GM19455 (cell line): ENCODE results near the gene ANAPC10.
"Not testable (repeated sequence)": the region's sequence is repeated elsewhere in the genome, so short reads cannot be mapped to it uniquely, and the experiment has no call there.

Experiments used
- ATAC-seq: cut with Tn5 transposase; IDR thresholded peaks from one replicate; pipeline ENCODE4 v1.9.1; 2021; ENCODE audit not compliant: unreplicated experiment

ANAPC10 gene, protein sequence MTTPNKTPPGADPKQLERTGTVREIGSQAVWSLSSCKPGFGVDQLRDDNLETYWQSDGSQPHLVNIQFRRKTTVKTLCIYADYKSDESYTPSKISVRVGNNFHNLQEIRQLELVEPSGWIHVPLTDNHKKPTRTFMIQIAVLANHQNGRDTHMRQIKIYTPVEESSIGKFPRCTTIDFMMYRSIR

DNA sequence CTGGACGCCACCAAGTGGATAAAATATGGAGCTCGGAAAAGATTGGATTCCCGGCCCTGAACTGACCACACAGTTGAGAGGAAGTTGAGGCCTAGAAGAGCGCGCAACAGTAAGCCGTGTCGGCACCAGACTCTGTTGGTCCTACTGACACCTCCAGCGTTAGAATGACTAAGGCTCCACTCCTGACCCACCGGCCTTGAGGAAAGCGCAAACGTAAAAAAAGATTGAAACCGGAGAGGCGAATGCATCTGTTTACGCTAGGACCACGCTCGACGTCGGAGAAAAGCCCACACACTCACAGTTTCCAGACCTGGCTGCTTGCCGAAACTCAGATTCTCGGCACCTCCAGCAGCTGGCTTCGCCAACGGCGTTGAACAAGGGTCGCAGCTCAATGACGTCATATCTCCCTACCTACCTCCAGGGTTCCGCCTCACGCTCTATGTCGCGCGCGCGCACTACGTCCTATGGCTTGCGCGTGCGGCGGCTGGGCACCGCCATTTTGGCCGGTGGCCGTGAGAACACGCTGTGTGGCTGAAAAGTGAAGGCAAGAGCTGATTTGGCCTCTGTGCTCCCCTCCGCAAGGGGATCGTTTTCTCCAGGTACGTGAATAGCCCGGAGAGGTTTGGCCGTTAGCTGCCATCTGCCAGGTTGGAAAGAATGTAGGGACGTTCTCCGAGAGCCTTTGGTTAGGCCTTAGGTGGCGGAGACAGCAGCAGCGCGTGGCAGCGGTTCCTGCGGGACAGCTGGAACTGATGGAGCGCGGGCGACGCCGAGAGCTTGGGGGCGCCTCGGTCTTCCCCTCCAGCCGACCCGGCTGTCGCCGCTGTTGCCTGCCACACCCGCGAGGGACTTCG is at the start of gene ANAPC10, which contains the start of gene ABCE1:
TSS of gene ANAPC10 (minus strand) at position 376 of the 854 bp plus-strand sequence. CDS start 2,097 bp downstream, outside the sequence.
TSS of gene ABCE1 (plus strand) at position 491 of the 854 bp plus-strand sequence. CDS start 6,102 bp downstream, outside the sequence.
- peak; percentile 89 for ATAC-seq

DNA sequence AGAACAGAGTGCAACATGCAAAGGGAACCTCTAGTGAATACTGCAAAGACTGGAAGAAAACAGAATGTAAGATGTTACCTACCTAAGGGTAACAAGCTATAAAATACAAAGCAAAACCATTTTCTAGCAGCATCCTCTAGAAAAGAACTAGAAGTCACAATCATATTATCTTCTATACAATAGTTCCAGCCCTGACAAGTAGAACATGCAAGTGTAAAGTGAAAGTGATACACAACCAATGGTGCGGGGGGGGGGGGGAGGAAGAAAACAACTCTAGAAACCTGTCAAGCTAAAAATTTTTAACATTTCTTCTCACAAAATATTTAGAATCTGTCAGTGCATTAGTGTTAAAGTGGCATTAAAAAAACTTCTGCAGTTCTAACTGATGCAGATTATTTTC is 38.2 kb upstream of the ANAPC10 start:
- ATAC-seq = not testable (repeated sequence)

DNA sequence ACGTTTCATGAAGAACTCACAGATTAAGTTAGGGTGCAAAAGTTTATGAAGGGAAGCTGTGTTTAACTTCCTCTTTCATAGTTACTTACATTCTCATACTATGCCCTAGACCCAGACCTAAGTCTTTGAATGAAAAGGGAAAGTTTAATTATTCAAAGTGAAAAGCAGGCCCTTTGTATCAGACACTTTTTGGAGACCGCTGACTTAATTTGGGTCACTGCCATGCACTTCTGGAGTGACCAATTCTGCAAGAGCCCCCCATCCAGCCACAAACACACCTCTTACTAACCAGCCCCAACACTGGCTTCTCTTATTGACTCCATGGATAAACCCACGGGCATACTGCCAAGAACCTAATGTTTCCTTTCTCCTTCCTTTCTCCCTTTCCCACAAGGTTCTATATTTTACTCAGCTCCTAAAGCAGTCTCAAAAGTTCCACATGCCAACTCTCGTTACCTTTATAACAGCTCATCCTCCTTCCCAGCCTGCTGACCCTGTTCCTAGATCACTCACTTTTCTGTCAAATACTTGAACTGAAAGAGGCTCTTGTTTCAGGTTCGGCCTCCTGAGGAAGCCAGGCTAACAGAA is 34.6 kb upstream of the ANAPC10 start:
- peak; percentile 75 for ATAC-seq

DNA sequence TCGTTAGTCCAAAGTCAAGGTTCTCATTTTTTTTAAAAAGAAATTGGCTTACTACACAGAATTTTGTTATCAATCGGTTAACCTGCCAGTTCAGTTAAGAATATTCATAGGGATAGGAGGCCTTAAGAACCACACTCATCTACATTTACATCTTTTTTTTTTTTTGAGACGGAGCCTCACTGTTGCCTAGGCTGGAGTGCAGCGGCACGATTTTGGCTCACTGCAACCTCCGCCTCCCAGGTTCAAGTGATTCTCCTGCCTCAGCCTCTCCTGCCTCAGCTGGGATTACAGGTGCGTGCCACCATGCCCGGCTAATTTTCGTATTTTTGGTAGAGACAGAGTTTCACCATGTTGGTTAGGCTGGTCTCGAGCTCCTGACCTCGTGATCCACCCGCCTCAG is 33.9 kb upstream of the ANAPC10 start:
- ATAC-seq = peak; percentile 4

DNA sequence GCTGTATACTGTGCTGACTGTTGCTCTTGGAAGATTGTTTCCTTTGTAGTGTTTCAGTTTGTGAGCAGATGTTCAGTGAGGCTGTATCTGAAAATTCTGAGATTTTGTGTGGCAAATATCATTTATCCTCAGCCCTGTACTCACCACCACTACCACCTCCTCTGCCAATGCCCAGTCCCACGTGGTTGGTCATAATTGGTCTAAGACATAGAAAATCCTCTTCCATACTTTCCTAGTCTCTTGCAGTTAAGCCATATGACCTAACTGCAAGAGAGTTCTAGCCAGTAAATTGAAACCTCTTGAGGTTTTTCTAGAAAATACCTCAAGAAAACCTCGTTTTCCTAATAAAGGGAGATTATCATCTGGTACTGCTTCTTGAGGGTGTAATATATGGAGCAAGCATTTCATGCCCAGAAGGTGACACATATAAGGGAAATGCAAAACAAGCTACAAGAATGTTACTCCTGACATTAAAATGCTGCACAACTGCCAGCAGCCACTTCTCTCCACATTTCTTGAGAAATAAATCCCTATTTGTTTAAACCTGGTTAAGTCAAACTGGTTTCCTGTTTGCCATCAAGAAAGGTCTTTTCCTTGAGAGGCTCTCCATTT is 32.9 kb upstream of the ANAPC10 start:
- no peak for ATAC-seq

DNA sequence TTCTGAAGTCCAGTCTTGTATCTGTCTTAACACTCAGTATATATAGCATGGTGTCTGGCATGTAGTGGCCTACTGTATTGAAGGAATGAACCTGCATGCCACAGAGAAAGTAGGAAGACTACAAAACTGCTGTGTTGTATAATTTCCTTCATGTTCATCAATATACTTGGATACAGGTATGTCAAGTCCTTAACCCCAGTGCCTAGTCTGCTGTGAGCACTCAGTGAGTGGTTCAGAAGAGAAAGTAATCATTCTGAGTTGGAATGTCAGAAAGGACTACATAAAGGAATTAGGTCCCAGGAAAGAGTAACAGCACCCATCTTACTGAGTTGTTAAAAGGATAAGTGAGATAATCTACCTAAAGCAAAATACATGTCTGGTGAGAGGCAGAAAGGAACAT is 32.1 kb upstream of the ANAPC10 start:
- ATAC-seq = no peak

DNA sequence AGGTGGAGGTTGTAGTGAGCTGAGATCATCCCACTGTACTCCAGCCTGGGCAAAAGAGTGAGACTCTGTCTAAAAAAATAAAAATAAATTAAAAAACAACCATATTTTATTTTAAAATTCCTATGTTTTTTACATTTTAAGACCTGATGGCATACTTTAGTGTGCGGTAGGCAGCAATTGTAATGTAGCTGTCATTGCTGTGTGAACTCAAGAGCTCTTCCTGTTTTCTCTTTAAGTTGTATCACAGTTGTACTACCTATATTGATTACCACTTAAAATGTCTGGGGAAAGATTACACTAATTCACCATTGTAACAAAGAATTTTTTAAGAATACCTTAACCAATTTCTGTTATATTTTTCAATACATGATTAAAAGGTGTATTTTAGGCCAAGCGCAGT is 27.4 kb upstream of the ANAPC10 start:
- no peak for ATAC-seq

DNA sequence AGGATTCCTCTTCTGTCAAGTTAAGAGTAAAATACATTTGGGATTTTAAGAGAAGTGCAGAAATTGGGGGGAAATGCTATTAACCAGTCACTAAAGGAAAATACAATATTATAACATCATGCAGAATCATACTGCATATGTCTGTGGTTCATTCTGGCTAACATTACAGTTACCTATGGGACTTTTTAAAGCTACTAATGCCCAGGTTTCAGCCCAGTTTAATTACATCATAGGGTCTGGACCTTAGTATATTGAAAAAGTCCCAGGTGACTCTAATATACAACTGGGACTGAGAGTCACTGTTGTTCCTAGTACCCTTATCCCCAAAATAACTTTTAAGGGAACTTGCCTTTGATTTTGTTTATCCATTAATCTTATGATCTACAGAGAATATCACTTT is 10.1 kb upstream of the ANAPC10 start:
- ATAC-seq = no peak

DNA sequence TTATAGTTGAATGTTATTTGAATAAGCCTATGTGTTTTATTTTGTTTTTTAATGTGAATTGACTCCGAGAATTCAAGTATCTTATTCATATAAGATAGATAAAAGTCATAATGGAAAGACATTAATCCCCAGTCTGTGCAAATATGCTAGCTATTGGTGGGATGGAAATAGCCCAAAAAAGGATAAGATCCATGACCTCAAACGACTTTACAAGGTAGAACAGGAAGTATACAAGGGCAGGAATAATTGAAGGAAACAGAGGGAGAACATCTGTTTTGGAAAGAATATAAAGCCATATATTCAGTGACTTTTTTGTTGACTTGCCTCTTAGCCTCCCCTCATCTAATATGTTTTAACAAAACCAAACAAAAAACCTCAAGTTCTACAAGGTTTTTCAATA is 9.1 kb upstream of the ANAPC10 start:
- ATAC-seq = no peak

DNA sequence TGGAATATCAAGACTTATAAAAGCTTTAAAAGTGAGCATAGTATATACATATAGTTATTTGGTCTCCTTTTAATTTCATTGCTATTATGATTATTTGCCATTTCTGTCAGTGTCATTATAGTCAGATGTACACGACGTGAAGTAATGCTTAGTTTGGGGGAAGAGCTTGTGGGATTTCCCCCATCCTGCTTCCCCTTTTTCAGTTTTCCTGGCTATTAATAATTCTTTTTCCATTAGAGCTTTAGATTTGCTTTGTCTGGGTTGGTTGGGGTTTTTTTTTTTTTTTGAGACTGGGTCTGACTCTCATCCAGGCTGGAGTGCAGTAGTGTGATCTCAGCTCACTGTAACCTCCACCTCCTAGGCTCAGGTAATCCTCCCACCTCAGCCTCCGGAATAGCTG is 5.5 kb upstream of the ANAPC10 start:
- ATAC-seq = no peak

DNA sequence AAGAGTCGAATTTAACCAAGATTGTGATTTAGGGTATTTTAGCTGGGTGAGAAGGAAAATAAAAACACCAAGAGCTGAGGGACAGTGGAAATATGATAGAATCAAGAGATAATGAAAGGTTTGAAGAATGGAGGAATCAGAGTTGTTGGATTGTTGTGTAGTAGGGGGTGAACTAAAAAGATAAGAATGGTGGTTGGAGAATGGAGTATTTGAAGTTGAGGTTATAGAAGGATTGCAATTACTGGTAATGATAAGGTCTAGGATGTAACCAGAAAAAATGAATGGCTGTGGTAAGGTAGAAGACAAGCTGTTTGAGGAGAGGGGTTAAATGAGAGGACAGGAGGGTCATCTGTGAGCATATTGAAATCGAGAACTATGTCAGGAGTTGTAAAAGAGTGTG is 4.6 kb upstream of the ANAPC10 start:
- ATAC-seq = no peak

DNA sequence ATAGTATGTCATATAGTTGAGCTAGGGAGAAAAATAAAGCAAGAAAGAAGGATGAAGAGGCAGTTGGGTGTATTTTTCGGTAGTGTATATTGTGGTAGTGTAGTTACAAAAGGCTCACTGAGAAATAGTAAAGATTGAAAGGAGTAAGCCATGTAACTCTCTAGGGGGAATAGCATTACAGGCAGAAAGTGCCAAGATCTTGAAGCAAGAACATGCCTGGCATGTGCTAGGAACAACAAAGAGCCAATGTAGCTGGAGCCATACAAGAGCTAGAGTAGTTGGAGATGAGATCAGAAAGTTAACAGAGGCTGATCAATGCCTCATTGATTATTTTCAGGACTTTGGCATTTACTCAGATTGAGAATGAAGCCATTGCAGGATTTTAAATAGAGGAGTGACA is 3.1 kb upstream of the ANAPC10 start:
- no peak for ATAC-seq

DNA sequence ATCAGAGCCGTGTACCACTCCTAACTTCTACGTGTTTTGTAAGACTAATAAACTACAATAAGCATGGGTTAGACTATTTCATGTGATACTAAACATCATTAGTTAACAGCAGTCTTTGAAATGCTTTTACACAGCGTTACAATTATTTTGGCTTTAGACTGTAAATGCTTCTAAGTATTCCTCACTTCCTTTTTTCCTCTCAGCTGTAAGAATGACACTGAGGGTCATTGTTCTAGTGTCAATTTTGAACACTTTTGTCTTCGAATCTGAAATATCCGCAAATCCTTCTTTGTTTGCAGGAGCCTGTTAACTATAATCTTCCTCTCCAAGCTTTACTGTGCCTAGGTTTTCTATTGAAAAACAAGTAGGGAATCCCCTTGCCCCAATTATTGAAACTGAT is 1.7 kb upstream of the ANAPC10 start:
- ATAC-seq = no peak

DNA sequence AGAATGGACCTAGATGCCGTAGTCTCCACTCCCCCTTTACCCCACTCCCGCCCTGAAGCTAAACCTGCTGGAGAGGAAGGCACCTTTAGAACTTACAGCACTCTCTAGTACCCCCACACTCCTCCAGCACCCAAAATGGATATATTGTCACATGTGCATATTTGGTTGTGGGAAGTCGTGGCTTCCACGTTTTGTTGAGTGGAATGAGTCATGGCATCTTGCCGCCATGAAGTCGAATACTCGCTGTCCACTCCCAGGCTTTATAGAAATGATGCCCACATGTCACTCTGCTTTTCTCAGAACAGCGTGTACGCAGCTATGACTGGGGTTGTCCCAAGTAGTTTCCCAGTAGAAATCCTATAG is 660 bp upstream of the ANAPC10 start:
- peak; percentile 27 for ATAC-seq

DNA sequence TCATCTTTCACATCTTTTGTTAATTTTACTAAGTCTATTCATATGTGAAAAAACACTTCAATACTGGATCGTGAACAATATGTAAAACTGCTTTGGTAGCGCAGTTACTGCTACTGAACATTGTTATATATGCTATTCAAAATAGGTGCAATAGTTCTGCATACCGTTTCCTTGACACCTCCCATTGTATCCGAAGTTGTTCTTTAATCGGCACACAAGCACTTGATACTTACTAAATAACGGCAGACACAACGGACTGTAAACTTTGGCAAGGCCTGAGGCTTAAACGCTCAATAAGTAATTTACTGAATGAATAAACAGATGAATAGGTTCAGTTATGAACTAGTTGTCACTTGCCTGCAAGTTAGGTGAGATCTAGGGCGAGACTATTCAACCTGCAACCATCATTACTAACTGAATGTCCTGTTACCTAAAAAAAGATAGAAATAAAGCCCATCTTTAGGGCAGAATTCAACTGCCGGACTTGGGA is 620 bp downstream of the ANAPC10 start:
- ATAC-seq = no peak

DNA sequence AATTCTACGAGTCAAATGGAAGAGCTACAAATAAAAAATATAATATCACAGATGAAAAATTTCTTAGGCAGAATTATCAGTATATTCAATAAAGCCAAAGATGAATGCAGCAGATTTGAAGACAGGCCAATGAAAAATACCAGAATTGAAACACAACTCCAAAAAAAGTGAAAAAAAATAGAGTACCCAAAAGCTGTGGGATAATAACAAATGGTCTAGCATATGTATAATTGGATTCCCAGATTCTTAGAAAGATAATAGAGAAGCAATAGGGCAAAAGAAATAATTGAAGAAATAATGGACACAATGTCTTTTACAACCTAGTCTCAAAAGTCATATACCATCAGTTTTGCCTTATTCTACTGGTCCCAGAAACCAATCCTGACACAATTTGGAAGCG is 4.4 kb downstream of the ANAPC10 start:
- ATAC-seq = no peak

DNA sequence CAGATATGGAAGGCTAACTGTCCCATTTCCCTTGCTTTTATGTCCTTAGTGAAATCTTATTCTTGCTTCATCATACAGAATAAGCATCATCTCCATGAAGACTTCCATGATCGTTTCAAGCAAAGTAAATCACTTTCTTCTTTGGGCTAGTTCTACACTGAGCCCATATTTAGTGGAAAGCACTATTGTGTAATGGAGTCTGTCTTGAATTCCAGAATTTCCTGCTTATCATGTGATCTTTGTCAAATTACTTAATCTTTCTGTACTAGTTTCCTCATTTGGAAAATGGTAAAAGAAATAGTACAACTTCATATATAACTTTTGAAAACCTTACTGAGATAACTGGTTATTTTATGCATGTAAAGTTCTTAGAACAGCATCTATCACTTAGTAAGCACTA is 7.6 kb downstream of the ANAPC10 start:
- ATAC-seq = no peak

DNA sequence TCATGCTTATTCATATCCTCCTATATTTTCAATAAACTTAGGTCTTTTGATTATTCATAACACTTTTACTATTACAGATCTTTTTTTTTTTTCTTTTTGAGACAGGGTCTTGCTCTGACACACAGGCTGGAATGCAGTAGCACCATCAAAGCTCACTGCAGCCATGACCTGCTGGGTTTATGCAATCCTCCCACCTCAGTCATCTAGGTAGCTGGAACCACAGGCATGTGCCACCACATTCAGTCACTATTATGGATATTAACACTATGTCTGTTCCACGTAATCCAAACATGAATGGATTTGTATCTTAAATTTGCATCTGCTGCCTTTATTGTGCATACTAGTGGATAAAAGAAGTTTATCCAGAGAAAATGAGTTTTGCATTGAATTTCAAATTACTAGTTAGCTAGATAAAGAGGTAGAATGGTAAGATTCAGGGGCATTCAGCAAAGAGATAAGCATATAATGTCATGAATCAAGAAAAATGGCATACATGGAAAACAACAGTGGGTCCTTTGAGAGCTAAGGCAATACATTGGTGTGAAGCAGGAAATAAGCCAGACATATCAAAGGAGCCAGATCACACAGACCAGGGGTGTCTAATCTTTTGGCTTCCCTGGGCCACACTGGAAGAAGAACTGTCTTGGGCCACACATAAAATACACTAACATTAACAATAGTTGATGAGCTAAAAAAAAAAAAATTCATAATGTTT is 13.9 kb downstream of the ANAPC10 start:
- ATAC-seq = no peak

DNA sequence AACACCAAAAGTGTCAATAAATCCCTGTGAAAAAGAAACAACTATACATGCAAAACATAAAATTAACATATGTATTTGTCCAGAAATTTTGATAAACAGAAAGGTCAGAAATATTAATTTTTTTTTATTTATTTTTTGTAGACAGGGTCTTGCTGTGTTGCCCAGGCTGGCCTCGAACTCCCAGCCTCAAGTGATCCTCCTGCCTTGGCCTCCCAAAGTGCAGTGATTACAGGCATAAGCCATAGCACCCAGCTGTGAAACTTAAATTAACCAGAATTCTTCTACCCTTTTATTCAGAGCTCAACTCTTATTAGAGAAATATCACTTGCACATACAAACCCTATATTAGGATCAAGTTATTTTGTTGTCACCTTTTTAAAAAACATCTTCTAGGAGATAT is 16.2 kb downstream of the ANAPC10 start:
- no peak for ATAC-seq

DNA sequence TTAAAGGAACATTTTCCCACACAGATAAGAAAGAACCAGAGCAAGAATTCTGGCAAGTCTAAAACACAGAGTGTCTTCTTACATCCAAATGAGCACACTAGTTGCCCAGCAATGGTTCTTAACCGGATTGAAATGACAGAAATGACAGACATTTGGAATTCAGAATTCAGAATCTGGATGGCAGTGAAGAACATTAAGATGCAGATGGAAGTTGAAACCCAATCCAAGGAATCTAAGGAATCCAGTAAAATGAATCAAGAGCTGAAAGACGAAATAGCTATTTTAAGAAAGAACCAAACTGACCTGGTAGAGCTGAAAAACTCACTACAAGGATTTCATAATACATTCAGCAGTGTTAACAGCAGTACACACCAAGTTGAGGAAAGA is 21.5 kb downstream of the ANAPC10 start:
- ATAC-seq = no peak
